GM19035 (cell line): ENCODE data around the gene OLFML3.

Experiments
- ATAC-seq: cut with Tn5 transposase; IDR thresholded peaks from one replicate; pipeline ENCODE4 v1.9.1; 2021; ENCODE audit not compliant: unreplicated experiment

The OLFML3 gene

GRCh38 chr1:114023377-114023776 is 44.1 kb downstream of the OLFML3 start:
- ATAC-seq = no peak

- ATAC-seq = no peak
These were observed 44.8 kb downstream of the OLFML3 start for GRCh38 chr1:114024049-114024448.

GRCh38 chr1:114025609-114026401 is 46.5 kb downstream of the OLFML3 start:
- ATAC-seq = no peak

- no peak for ATAC-seq
These were observed 47.5 kb downstream of the OLFML3 start for GRCh38 chr1:114026797-114027196.
